HCT116 (cell line): Measurements from ENCODE around the gene TMEM130. TPM values are rescaled to one million over a fixed set of nuclear protein-coding genes. Genes with fewer than 3 reads are reported as not detected.

ENCODE experiments used
- microRNA-seq: library from miRNA; unstranded; fragments of <30 nt; microRNA quantifications from one replicate; pipeline ENCODE4, GENCODE V29; 2016; ENCODE audit warnings: borderline number of aligned reads
- total RNA-seq: library from RNA; stranded (reverse); gene quantifications from one replicate; pipeline ENCODE4 v1.2.1, GENCODE V29; 2021; ENCODE audit not compliant: unreplicated experiment

Gene TMEM130
- total RNA-seq, 1 experiment from 2014 or later: not detected

Small RNA genes within 50 kb of the gene (microRNA-seq; reads per million reads assigned to microRNA genes)
- not detected for gene MIR3609

Other genes with a start within 250 kb of the TMEM130 start
- 44.5 TPM for gene TRRAP, start 8.5 kb upstream of the TMEM130 start, total RNA-seq